ENCODE results near the gene GMCL1.
A peak's percentile ranks its signal among the peaks of the same experiment; 100 is the strongest.

The GMCL1 gene

GRCh38 chr2:69789772-69790600, 39.5 kb upstream of the GMCL1 start:
- peak overlapping the region; percentile 74 for H3K4me3 ChIP-seq (IDR thresholded peaks at IDR 0.05; ENCODE audit: insufficient read depth, low read depth, low read length)
- H3K79me2 ChIP-seq (ENCODE audit: insufficient read depth, low read depth) = no peaks in the 10 kb centered on the region
- H4K20me1 ChIP-seq (ENCODE audit: insufficient read depth) = no peaks in the 10 kb centered on the region
- no peaks in the 10 kb centered on the region for H3K36me3 ChIP-seq (ENCODE audit: insufficient read depth)
- H2AFZ ChIP-seq (ENCODE audit: low read depth) = peak overlapping the region; percentile 25; the same call in 1 of the 2 replicates
- no peaks in the 10 kb centered on the region for H3K27me3 ChIP-seq (ENCODE audit: insufficient read depth, low read depth)
- H3K27ac ChIP-seq = peak overlapping the region; percentile 77
- H3K4me2 ChIP-seq = peak overlapping the region; percentile 60
- H3K4me1 ChIP-seq (ENCODE audit: low read depth, poor library complexity, severe bottlenecking) = peaks cover 50% of the 10 kb centered on the region
- H3K9ac ChIP-seq = peak overlapping the region; percentile 30; the same call in 1 of the 2 replicates
- no peak for TF ChIP-seq CTCF (conservative IDR thresholded peaks at IDR 0.05; ENCODE audit: low read depth, low read length)

- H4K20me1 ChIP-seq (ENCODE audit: insufficient read depth) = no peaks in the 10 kb centered on the region
- peak overlapping the region; percentile 25; the same call in 1 of the 2 replicates for H2AFZ ChIP-seq (ENCODE audit: low read depth)
- no peak overlapping the region for H3K4me3 ChIP-seq (IDR thresholded peaks at IDR 0.05; ENCODE audit: insufficient read depth, low read depth, low read length)
- peak overlapping the region; percentile 77 for H3K27ac ChIP-seq
- no peaks in the 10 kb centered on the region for H3K79me2 ChIP-seq (ENCODE audit: insufficient read depth, low read depth)
- H3K36me3 ChIP-seq (ENCODE audit: insufficient read depth) = no peaks in the 10 kb centered on the region
- peak overlapping the region; percentile 60 for H3K4me2 ChIP-seq
- no peak for TF ChIP-seq CTCF (conservative IDR thresholded peaks at IDR 0.05; ENCODE audit: low read depth, low read length)
- H3K9ac ChIP-seq = peak overlapping the region; percentile 30; the same call in 1 of the 2 replicates
- H3K27me3 ChIP-seq (ENCODE audit: insufficient read depth, low read depth) = no peaks in the 10 kb centered on the region
- H3K4me1 ChIP-seq (ENCODE audit: low read depth, poor library complexity, severe bottlenecking) = peaks cover 50% of the 10 kb centered on the region
These were observed 38.9 kb upstream of the GMCL1 start for GRCh38 chr2:69790601-69790959.

- peak overlapping the region; percentile 60 for H3K4me2 ChIP-seq
- TF ChIP-seq CTCF (conservative IDR thresholded peaks at IDR 0.05; ENCODE audit: low read depth, low read length) = no peak
- peaks cover 52% of the 10 kb centered on the region for H3K4me1 ChIP-seq (ENCODE audit: low read depth, poor library complexity, severe bottlenecking)
- no peaks in the 10 kb centered on the region for H3K36me3 ChIP-seq (ENCODE audit: insufficient read depth)
- no peak overlapping the region for H2AFZ ChIP-seq (ENCODE audit: low read depth)
- peak overlapping the region; percentile 30; the same call in 1 of the 2 replicates for H3K9ac ChIP-seq
- no peak overlapping the region for H3K4me3 ChIP-seq (IDR thresholded peaks at IDR 0.05; ENCODE audit: insufficient read depth, low read depth, low read length)
- H3K27me3 ChIP-seq (ENCODE audit: insufficient read depth, low read depth) = no peaks in the 10 kb centered on the region
- H3K27ac ChIP-seq = peak overlapping the region; percentile 77
- H3K79me2 ChIP-seq (ENCODE audit: insufficient read depth, low read depth) = no peaks in the 10 kb centered on the region
- no peaks in the 10 kb centered on the region for H4K20me1 ChIP-seq (ENCODE audit: insufficient read depth)
These were observed 38.4 kb upstream of the GMCL1 start for GRCh38 chr2:69791045-69791444.

- Histone ChIP-seq H3K4me1 (ENCODE audit: low read depth, poor library complexity, severe bottlenecking) (peaks cover 51% of the 10 kb centered on the region), H3K27me3 (ENCODE audit: insufficient read depth, low read depth) (no peaks in the 10 kb centered on the region), H4K20me1 (ENCODE audit: insufficient read depth) (no peaks in the 10 kb centered on the region), H3K79me2 (ENCODE audit: insufficient read depth, low read depth) (no peaks in the 10 kb centered on the region), H2AFZ (ENCODE audit: low read depth) (no peak overlapping the region), H3K36me3 (ENCODE audit: insufficient read depth) (no peaks in the 10 kb centered on the region), H3K4me2 (no peak overlapping the region), H3K4me3 (IDR thresholded peaks at IDR 0.05; ENCODE audit: insufficient read depth, low read depth, low read length) (no peak overlapping the region), H3K27ac (no peak overlapping the region), H3K9ac (no peak overlapping the region)
- no peak for TF ChIP-seq CTCF (conservative IDR thresholded peaks at IDR 0.05; ENCODE audit: low read depth, low read length)
These were observed 33.3 kb upstream of the GMCL1 start for GRCh38 chr2:69796174-69796573.

Data from KMS-11 (cell line).